GM23248 (cell line): ENCODE data around the gene CLMP. TPM values are rescaled to one million over a fixed set of nuclear protein-coding genes. Genes with fewer than 3 reads are reported as not detected.
A peak's percentile ranks its signal among the peaks of the same experiment; 100 is the strongest.

Experiments
- DNase-seq: peaks from one replicate; pipeline ENCODE4 v3.0.0-alpha.2; 2015
- H2AFZ ChIP-seq: fragments of 200-600 bp; sonication (generic); 2 replicates; pipeline ENCODE4 v1.6.1; 2016; ENCODE audit warnings: antibody characterized with exemption
- H3F3A ChIP-seq: fragments of 200-600 bp; sonication (generic); 2 replicates; pipeline ENCODE4 v1.6.1; 2016; ENCODE audit warnings: mild to moderate bottlenecking, antibody characterized with exemption, mixed run types; ENCODE audit not compliant: insufficient read depth
- H3K27ac ChIP-seq: fragments of 200-600 bp; sonication (generic); 2 replicates; pipeline ENCODE4 v1.5.1; 2016; ENCODE audit warnings: mild to moderate bottlenecking
- H3K27me3 ChIP-seq: fragments of 200-600 bp; sonication (generic); replicated peaks from 2 replicates; pipeline ENCODE4 v1.6.1; 2016; ENCODE audit warnings: mild to moderate bottlenecking; ENCODE audit not compliant: insufficient read depth
- H3K36me3 ChIP-seq: fragments of 200-600 bp; sonication (generic); 2 replicates; pipeline ENCODE4 v1.6.1; 2016; ENCODE audit warnings: low read depth, mild to moderate bottlenecking
- H3K4me1 ChIP-seq: fragments of 200-600 bp; sonication (generic); 2 replicates; pipeline ENCODE4 v1.6.1; 2016; ENCODE audit warnings: mild to moderate bottlenecking; ENCODE audit not compliant: insufficient read depth
- H3K4me2 ChIP-seq: fragments of 200-600 bp; sonication (generic); one replicate; pipeline ENCODE4 v1.6.1; 2016; ENCODE audit warnings: mild to moderate bottlenecking; ENCODE audit not compliant: unreplicated experiment
- H3K4me3 ChIP-seq: fragments of 200-600 bp; sonication (generic); 2 replicates; pipeline ENCODE4 v1.5.1; 2016; ENCODE audit warnings: mild to moderate bottlenecking
- H3K79me2 ChIP-seq: fragments of 200-600 bp; sonication (generic); 2 replicates; pipeline ENCODE4 v1.6.1; 2016; ENCODE audit warnings: mild to moderate bottlenecking; ENCODE audit not compliant: insufficient read depth
- H3K9ac ChIP-seq: fragments of 200-600 bp; sonication (generic); 2 replicates; pipeline ENCODE4 v1.6.1; 2016; ENCODE audit warnings: mild to moderate bottlenecking
- H3K9me2 ChIP-seq: fragments of 200-600 bp; sonication (generic); 2 replicates; pipeline ENCODE4 v1.6.1; 2016; ENCODE audit warnings: mixed run types, mild to moderate bottlenecking, moderate library complexity; ENCODE audit not compliant: insufficient read depth
- H3K9me3 ChIP-seq: fragments of 200-600 bp; sonication (generic); one replicate; pipeline ENCODE4 v1.6.1; 2017; ENCODE audit warnings: low read depth
- H4K20me1 ChIP-seq: fragments of 200-600 bp; sonication (generic); 2 replicates; pipeline ENCODE4 v1.6.0; 2016; ENCODE audit not compliant: insufficient read depth
- EZH2 ChIP-seq: fragments of 200-600 bp; sonication (generic); IDR thresholded peaks from 2 replicates; pipeline ENCODE4 v1.6.1; 2018; ENCODE audit warnings: antibody characterized with exemption, mild to moderate bottlenecking; ENCODE audit not compliant: insufficient read depth, poor library complexity, severe bottlenecking
- EZH2phosphoT487 ChIP-seq: fragments of 200-600 bp; sonication (generic); IDR thresholded peaks from 2 replicates; pipeline ENCODE4 v1.6.1; 2018; ENCODE audit warnings: antibody characterized with exemption, moderate library complexity, mild to moderate bottlenecking, low read depth; ENCODE audit not compliant: insufficient read depth
- WGBS, 2 experiments: methylation state at CpG; one replicate each; pipeline ENCODE4 v1.1.6; 2015 to 2017; ENCODE audit warnings: low lambda C conversion rate in 2 of 2, low coverage in 1 of 2; ENCODE audit errors: missing lambda C conversion rate in 2 of 2; 5-methylcytosine and 5-hydroxymethylcytosine counted together
- in situ Hi-C: fragments of 300-500 bp; cut with MboI; formaldehyde crosslinking; loops from 2 replicates; pipeline ENCODE4 v1.15.0; 2020
- polyA plus RNA-seq: library from polyadenylated mRNA; unstranded; fragments of >200 nt; fragmentation: Nextera tagmentation; extraction: Ambion mirVana; gene quantifications from 2 replicates; pipeline ENCODE4 v1.2.1, GENCODE V29; 2016
- total RNA-seq: library from RNA; depleted of rRNA; stranded (reverse); fragments of >200 nt; shearing (Covaris generic); gene quantifications from 2 replicates; pipeline ENCODE4 v1.2.3, GENCODE V29; 2014

CLMP gene
- total and polyA plus RNA-seq, 2 experiments from 2014 or later, result 166 to 215 TPM

GRCh38 chr11:123103326-123103980 is 91.6 kb downstream of the CLMP start:
- Histone ChIP-seq H2AFZ (no peak overlapping the region), H4K20me1 (no peaks in the 10 kb centered on the region), H3K27ac (peak overlapping the region; percentile 73), H3K9me2 (no peaks in the 10 kb centered on the region), H3K27me3 (no peaks in the 10 kb centered on the region), H3K4me3 (no peak overlapping the region), H3K4me2 (peak overlapping the region; percentile 22), H3K9me3 (no peaks in the 10 kb centered on the region), H3K9ac (peak overlapping the region; percentile 46), H3F3A (peaks cover 88% of the 10 kb centered on the region), H3K79me2 (peaks cover 100% of the 10 kb centered on the region), H3K4me1 (peaks cover 62% of the 10 kb centered on the region), H3K36me3 (peaks cover 3% of the 10 kb centered on the region; the same call in 1 of the 2 replicates)
- DNase-seq, result peak; percentile 86
- in situ Hi-C loops, result no loop called here
- TF ChIP-seq EZH2phosphoT487 (no peak), EZH2 (no peak)
- 52 to 55% methylated on average over 8 of the region's 8 CpGs for WGBS, 2 experiments

- peak overlapping the region; percentile 32 for H3K9ac ChIP-seq
- no peak overlapping the region for H3K4me2 ChIP-seq
- peak overlapping the region; percentile 53 for H3K27ac ChIP-seq
- H4K20me1 ChIP-seq, result no peaks in the 10 kb centered on the region
- no peak overlapping the region for H2AFZ ChIP-seq
- peaks cover 92% of the 10 kb centered on the region for H3F3A ChIP-seq
- H3K9me3 ChIP-seq, result no peaks in the 10 kb centered on the region
- H3K79me2 ChIP-seq, result peaks cover 100% of the 10 kb centered on the region
- in situ Hi-C loops, result no loop called here
- H3K9me2 ChIP-seq, result no peaks in the 10 kb centered on the region
- H3K4me1 ChIP-seq, result peaks cover 53% of the 10 kb centered on the region
- TF ChIP-seq EZH2 (no peak), EZH2phosphoT487 (no peak)
- 54 to 58% methylated on average over 7 of the region's 7 CpGs for WGBS, 2 experiments
- peak; percentile 64 for DNase-seq
- H3K4me3 ChIP-seq, result no peak overlapping the region
- H3K27me3 ChIP-seq, result no peaks in the 10 kb centered on the region
- peaks cover 20% of the 10 kb centered on the region for H3K36me3 ChIP-seq
Observed at GRCh38 chr11:123100379-123101085, 94.5 kb downstream of the CLMP start.

GRCh38 chr11:123098990-123099389 is 96.1 kb downstream of the CLMP start:
- peaks cover 35% of the 10 kb centered on the region for H3K36me3 ChIP-seq
- H3K27me3 ChIP-seq, result no peaks in the 10 kb centered on the region
- peaks cover 93% of the 10 kb centered on the region for H3F3A ChIP-seq
- no peaks in the 10 kb centered on the region for H3K9me2 ChIP-seq
- H3K4me3 ChIP-seq, result no peak overlapping the region
- no peak overlapping the region for H3K4me2 ChIP-seq
- TF ChIP-seq EZH2, result no peak
- TF ChIP-seq EZH2phosphoT487, result no peak
- peaks cover 43% of the 10 kb centered on the region for H3K4me1 ChIP-seq
- peaks cover 100% of the 10 kb centered on the region for H3K79me2 ChIP-seq
- no peak overlapping the region for H2AFZ ChIP-seq
- H3K9me3 ChIP-seq, result no peaks in the 10 kb centered on the region
- WGBS, 2 experiments, result 42 to 45% methylated on average over 3 of the region's 3 CpGs
- peak; percentile 37 for DNase-seq
- in situ Hi-C loops, result no loop called here
- no peaks in the 10 kb centered on the region for H4K20me1 ChIP-seq
- H3K27ac ChIP-seq, result peak overlapping the region; percentile 53
- no peak overlapping the region for H3K9ac ChIP-seq

- DNase-seq, result no peak
- Histone ChIP-seq H2AFZ (no peak overlapping the region), H3K4me2 (no peak overlapping the region), H3K79me2 (peaks cover 100% of the 10 kb centered on the region), H3K9me2 (no peaks in the 10 kb centered on the region), H3K27me3 (no peaks in the 10 kb centered on the region), H4K20me1 (no peaks in the 10 kb centered on the region), H3K9ac (no peak overlapping the region), H3K4me1 (peaks cover 1% of the 10 kb centered on the region; the same call in 1 of the 2 replicates), H3K9me3 (no peaks in the 10 kb centered on the region), H3K27ac (no peak overlapping the region), H3K4me3 (no peak overlapping the region), H3F3A (peaks cover 84% of the 10 kb centered on the region), H3K36me3 (peaks cover 47% of the 10 kb centered on the region)
- WGBS, 2 experiments, result 74% methylated on average over 3 of the region's 3 CpGs
- in situ Hi-C loops, result no loop called here
- no peak for TF ChIP-seq EZH2phosphoT487
- no peak for TF ChIP-seq EZH2
Observed at GRCh38 chr11:123093739-123094138, 101.3 kb downstream of the CLMP start.
